Measurements from ENCODE around the gene DSG3. TPM values are rescaled to one million over a fixed set of nuclear protein-coding genes. Genes with fewer than 3 reads are reported as not detected.

Gene DSG3
- total RNA-seq, 1 experiment from 2014 or later = 0.05 TPM

DNA sequence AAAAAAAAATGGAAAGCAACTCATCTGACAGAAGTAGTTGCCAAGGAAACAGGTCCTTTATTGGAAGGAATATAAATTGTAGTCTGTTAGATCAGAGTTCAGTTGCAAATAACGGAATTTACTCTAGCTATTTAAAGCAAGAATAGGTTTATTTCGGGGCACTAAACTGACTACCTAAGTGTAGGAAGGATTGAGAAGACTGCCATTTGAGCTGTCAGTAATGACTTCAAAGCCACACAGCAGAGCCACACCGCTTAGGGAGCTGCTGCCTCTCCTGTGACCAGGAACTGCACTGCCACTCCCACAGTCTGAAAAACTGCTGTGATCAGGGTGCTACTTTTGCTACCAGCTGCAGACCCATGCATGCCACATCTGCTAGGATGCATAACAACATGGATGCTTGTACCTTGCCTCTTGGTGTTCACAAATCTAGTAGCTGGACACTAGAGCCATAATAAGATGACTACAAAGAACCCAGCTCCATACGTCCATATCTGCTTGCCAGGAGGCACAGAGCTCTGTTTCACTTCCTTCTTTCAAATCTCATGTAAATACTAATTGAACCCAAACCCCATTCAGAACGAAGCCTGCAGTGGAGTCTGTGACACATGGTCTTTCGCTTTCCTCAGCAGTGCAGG lies 52.6 kb downstream of the DSG3 start:
- CTCF ChIA-PET = no interaction called here
- no peak for ATAC-seq

More for the DNA sequence above, 52.6 kb downstream of the DSG3 start:
- intact Hi-C loops (cut with micrococcal nuclease) = no loop called here
- TF ChIP-seq SIN3A (IDR thresholded peaks at IDR 0.05; ENCODE audit: low read depth) = no peak
- TF ChIP-seq, protein P1, sequence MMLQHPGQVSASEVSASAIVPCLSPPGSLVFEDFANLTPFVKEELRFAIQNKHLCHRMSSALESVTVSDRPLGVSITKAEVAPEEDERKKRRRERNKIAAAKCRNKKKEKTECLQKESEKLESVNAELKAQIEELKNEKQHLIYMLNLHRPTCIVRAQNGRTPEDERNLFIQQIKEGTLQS (IDR thresholded peaks at IDR 0.05) = no peak
- TF ChIP-seq POLR2AphosphoS5 (IDR thresholded peaks at IDR 0.05; ENCODE audit: low read depth, low read length) = no peak
- no peak for TF ChIP-seq ZNF274 (IDR thresholded peaks at IDR 0.05; ENCODE audit: low read depth, low read length)
- TF ChIP-seq RAD21 (IDR thresholded peaks at IDR 0.05; ENCODE audit: low read depth) = no peak
- no peak for TF ChIP-seq JUND (IDR thresholded peaks at IDR 0.05)
- no peak for TF ChIP-seq TCF7L2 (IDR thresholded peaks at IDR 0.05; ENCODE audit: borderline replicate concordance, extremely low read depth, insufficient read depth, insufficient read length)
- TF ChIP-seq YY1 (IDR thresholded peaks at IDR 0.05; ENCODE audit: extremely low read depth, insufficient replicate concordance, low read depth, low read length) = no peak
- TF ChIP-seq EGR1 (IDR thresholded peaks at IDR 0.05; ENCODE audit: low read depth) = no peak
- TF ChIP-seq SP1 (IDR thresholded peaks at IDR 0.05; ENCODE audit: low read depth) = no peak
- no peak for TF ChIP-seq CBX3 (IDR thresholded peaks at IDR 0.05; ENCODE audit: low read depth)
- TF ChIP-seq CEBPB (IDR thresholded peaks at IDR 0.05; ENCODE audit: low read depth) = no peak
- no peak for TF ChIP-seq EZH2phosphoT487 (IDR thresholded peaks at IDR 0.05; ENCODE audit: borderline replicate concordance)
- no peak for TF ChIP-seq POLR2A (IDR thresholded peaks at IDR 0.05; ENCODE audit: borderline replicate concordance, extremely low read depth, insufficient read depth, insufficient read length)
- TF ChIP-seq ZFX (IDR thresholded peaks at IDR 0.05) = no peak
- TF ChIP-seq, protein P2, sequence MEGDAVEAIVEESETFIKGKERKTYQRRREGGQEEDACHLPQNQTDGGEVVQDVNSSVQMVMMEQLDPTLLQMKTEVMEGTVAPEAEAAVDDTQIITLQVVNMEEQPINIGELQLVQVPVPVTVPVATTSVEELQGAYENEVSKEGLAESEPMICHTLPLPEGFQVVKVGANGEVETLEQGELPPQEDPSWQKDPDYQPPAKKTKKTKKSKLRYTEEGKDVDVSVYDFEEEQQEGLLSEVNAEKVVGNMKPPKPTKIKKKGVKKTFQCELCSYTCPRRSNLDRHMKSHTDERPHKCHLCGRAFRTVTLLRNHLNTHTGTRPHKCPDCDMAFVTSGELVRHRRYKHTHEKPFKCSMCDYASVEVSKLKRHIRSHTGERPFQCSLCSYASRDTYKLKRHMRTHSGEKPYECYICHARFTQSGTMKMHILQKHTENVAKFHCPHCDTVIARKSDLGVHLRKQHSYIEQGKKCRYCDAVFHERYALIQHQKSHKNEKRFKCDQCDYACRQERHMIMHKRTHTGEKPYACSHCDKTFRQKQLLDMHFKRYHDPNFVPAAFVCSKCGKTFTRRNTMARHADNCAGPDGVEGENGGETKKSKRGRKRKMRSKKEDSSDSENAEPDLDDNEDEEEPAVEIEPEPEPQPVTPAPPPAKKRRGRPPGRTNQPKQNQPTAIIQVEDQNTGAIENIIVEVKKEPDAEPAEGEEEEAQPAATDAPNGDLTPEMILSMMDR (IDR thresholded peaks at IDR 0.05 in 2 of 3, conservative IDR thresholded peaks at IDR 0.05 in 1 of 3; ENCODE audit: borderline replicate concordance in 1 of 3, insufficient read depth in 1 of 3, low read depth in 2 of 3, low read length in 2 of 3) = no peak
- TF ChIP-seq, protein P3, sequence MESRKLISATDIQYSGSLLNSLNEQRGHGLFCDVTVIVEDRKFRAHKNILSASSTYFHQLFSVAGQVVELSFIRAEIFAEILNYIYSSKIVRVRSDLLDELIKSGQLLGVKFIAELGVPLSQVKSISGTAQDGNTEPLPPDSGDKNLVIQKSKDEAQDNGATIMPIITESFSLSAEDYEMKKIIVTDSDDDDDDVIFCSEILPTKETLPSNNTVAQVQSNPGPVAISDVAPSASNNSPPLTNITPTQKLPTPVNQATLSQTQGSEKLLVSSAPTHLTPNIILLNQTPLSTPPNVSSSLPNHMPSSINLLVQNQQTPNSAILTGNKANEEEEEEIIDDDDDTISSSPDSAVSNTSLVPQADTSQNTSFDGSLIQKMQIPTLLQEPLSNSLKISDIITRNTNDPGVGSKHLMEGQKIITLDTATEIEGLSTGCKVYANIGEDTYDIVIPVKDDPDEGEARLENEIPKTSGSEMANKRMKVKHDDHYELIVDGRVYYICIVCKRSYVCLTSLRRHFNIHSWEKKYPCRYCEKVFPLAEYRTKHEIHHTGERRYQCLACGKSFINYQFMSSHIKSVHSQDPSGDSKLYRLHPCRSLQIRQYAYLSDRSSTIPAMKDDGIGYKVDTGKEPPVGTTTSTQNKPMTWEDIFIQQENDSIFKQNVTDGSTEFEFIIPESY (IDR thresholded peaks at IDR 0.05; ENCODE audit: extremely low read depth, insufficient replicate concordance, low read length) = no peak
- no peak for TF ChIP-seq SRF (IDR thresholded peaks at IDR 0.05; ENCODE audit: low read depth)
- TF ChIP-seq, protein P4, sequence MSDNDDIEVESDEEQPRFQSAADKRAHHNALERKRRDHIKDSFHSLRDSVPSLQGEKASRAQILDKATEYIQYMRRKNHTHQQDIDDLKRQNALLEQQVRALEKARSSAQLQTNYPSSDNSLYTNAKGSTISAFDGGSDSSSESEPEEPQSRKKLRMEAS (IDR thresholded peaks at IDR 0.05) = no peak
- no peak for TF ChIP-seq EZH2 (IDR thresholded peaks at IDR 0.05)
- Histone ChIP-seq H3K4me1 (ENCODE audit: control insufficient read depth in 1 of 2, insufficient read depth in 2 of 2, low read length in 2 of 2) (peaks cover 14 to 23% of the 10 kb centered on the region in 2 experiments), H3K27me3 (ENCODE audit: insufficient read depth, low read length) (no peaks in the 10 kb centered on the region), H3K9me2 (ENCODE audit: insufficient read depth) (no peaks in the 10 kb centered on the region), H3K9me3 (ENCODE audit: control insufficient read depth in 1 of 2, insufficient read depth in 1 of 2, low read depth in 1 of 2, low read length in 2 of 2) (no peaks in the 10 kb centered on the region), H3K9ac (ENCODE audit: low read length) (no peak overlapping the region), H3K4me3 (replicated peaks in 1 of 2; ENCODE audit: low read depth in 1 of 2, low read length in 2 of 2) (no peak overlapping the region), H4K20me1 (ENCODE audit: insufficient read depth) (no peaks in the 10 kb centered on the region), H3K27ac (ENCODE audit: low read depth, low read length) (no peak overlapping the region), H3K4me2 (ENCODE audit: low read length) (peak overlapping the region; percentile 86; the same call in 1 of the 2 replicates), H3K79me2 (ENCODE audit: insufficient read depth, low read length) (peaks cover 71% of the 10 kb centered on the region), H3K36me3 (ENCODE audit: control insufficient read depth in 1 of 2, insufficient read depth in 2 of 2, low read length in 2 of 2) (no peaks in the 10 kb centered on the region), H2AFZ (ENCODE audit: low read depth, low read length, poor library complexity, severe bottlenecking) (no peak overlapping the region)
- no TSS peak for BruUV-seq (replicated peaks)
- RAD21 ChIA-PET (ENCODE audit: low non-redundant PET in 1 of 2, low total read pairs in 2 of 2, uncharacterized antibody in 2 of 2, unreplicated experiment in 2 of 2) = no interaction called here
- POLR2A ChIA-PET = no interaction called here
- no peak for DNase-seq (ENCODE audit: low read depth, low spot score)
